Neural cell (in vitro differentiated cells): ENCODE measurements around the gene VPS33B. TPM values are rescaled to one million over a fixed set of nuclear protein-coding genes. Genes with fewer than 3 reads are reported as not detected.

Experiments used
- H2AFZ ChIP-seq: fragments of 200-600, 300-800 bp; sonication (generic), shearing (Covaris generic); 2 replicates; pipeline ENCODE4 v1.6.0; 2014; ENCODE audit warnings: low read depth, mild to moderate bottlenecking, antibody characterized with exemption, low read length, moderate library complexity
- H3F3A ChIP-seq: fragments of 200-600 bp; shearing (Covaris generic); 2 replicates; pipeline ENCODE4 v1.6.1; 2016; ENCODE audit warnings: mild to moderate bottlenecking, moderate library complexity, mixed read lengths, antibody characterized with exemption, low read length; ENCODE audit not compliant: insufficient read depth, poor library complexity, severe bottlenecking
- H3K27ac ChIP-seq: fragments of 200-600, 300-800 bp; sonication (generic), shearing (Covaris generic); 2 replicates; pipeline ENCODE4 v1.5.1; 2014; ENCODE audit warnings: mild to moderate bottlenecking, low read length, moderate library complexity
- H3K27me3 ChIP-seq: fragments of 300-800, 200-600 bp; sonication (generic), shearing (Covaris generic); 2 replicates; pipeline ENCODE4 v1.6.0; 2014; ENCODE audit warnings: mild to moderate bottlenecking, low read depth, low read length, moderate library complexity; ENCODE audit not compliant: insufficient read depth
- H3K36me3 ChIP-seq: fragments of 300-800, 200-600 bp; sonication (generic), shearing (Covaris generic); 2 replicates; pipeline ENCODE4 v1.5.1; 2014; ENCODE audit warnings: mild to moderate bottlenecking, antibody characterized with exemption, low read length, moderate library complexity; ENCODE audit not compliant: insufficient read depth
- H3K4me2 ChIP-seq: fragments of 300-800, 200-600 bp; sonication (generic), shearing (Covaris generic); 2 replicates; pipeline ENCODE4 v1.6.0; 2014; ENCODE audit warnings: mild to moderate bottlenecking, low read length
- H3K4me3 ChIP-seq: fragments of 300-800, 200-600 bp; sonication (generic), shearing (Covaris generic); 2 replicates; pipeline ENCODE4 v1.5.1; 2014; ENCODE audit warnings: mild to moderate bottlenecking, low read length, moderate library complexity
- H3K79me2 ChIP-seq: fragments of 200-600 bp; shearing (Covaris generic); replicated peaks from 2 replicates; pipeline ENCODE4 v1.6.0; 2014; ENCODE audit warnings: mild to moderate bottlenecking, low read length, moderate library complexity; ENCODE audit not compliant: insufficient read depth
- H3K9ac ChIP-seq: fragments of 300-800, 200-600 bp; sonication (generic), shearing (Covaris generic); 2 replicates; pipeline ENCODE4 v1.6.1; 2016; ENCODE audit warnings: mild to moderate bottlenecking, low read length, mixed read lengths
- H3K9me2 ChIP-seq: fragments of 200-600 bp; shearing (Covaris generic); 2 replicates; pipeline ENCODE4 v1.6.1; 2016; ENCODE audit warnings: mild to moderate bottlenecking, low read length, mixed read lengths; ENCODE audit not compliant: insufficient read depth
- H3K9me3 ChIP-seq: fragments of 200-600, 300-800 bp; sonication (generic), shearing (Covaris generic); 2 replicates; pipeline ENCODE4 v1.6.1; 2016; ENCODE audit warnings: mild to moderate bottlenecking, mixed run types, low read length, moderate library complexity, mixed read lengths
- H4K20me1 ChIP-seq: fragments of 200-600 bp; shearing (Covaris generic); 2 replicates; pipeline ENCODE4 v1.6.1; 2016; ENCODE audit warnings: mild to moderate bottlenecking, mixed run types; ENCODE audit not compliant: insufficient read depth
- EP300 ChIP-seq: fragments of 450-650 bp; conservative IDR thresholded peaks from 2 replicates; pipeline ENCODE4 v1.6.1; 2014; ENCODE audit warnings: antibody characterized with exemption, mild to moderate bottlenecking, moderate library complexity; ENCODE audit not compliant: poor library complexity, severe bottlenecking
- MXI1 ChIP-seq: fragments of 450-650 bp; conservative IDR thresholded peaks from 2 replicates; pipeline ENCODE4 v1.6.1; 2014; ENCODE audit warnings: antibody characterized with exemption, mild to moderate bottlenecking; ENCODE audit not compliant: poor library complexity, severe bottlenecking
- POLR2AphosphoS5 ChIP-seq: IDR thresholded peaks from 2 replicates; pipeline ENCODE4 v1.6.1; 2012
- RAD21 ChIP-seq: fragments of 450-650 bp; conservative IDR thresholded peaks from 2 replicates; pipeline ENCODE4 v1.6.1; 2014; ENCODE audit warnings: antibody characterized with exemption, mild to moderate bottlenecking, moderate library complexity
- SMC3 ChIP-seq: fragments of 450-650 bp; conservative IDR thresholded peaks from 2 replicates; pipeline ENCODE4 v1.6.1; 2014; ENCODE audit warnings: antibody characterized with exemption, mild to moderate bottlenecking, moderate library complexity; ENCODE audit not compliant: poor library complexity
- TAF1 ChIP-seq: IDR thresholded peaks from 2 replicates; pipeline ENCODE4 v1.6.1; 2012; ENCODE audit warnings: low read depth
- polyA plus RNA-seq: library from polyadenylated mRNA; depleted of rRNA; stranded (reverse); fragments of >200 nt; gene quantifications from 2 replicates; pipeline ENCODE4 v1.2.3, GENCODE V29; 2014
- TF ChIP-seq, protein P1 (sequence below): fragments of 450-650 bp; IDR thresholded peaks from 2 replicates; pipeline ENCODE4 v1.5.1; 2014; ENCODE audit warnings: antibody characterized with exemption, mild to moderate bottlenecking, moderate library complexity; ENCODE audit not compliant: poor library complexity, severe bottlenecking
- TF ChIP-seq, protein P2 (sequence below): IDR thresholded peaks from 2 replicates; pipeline ENCODE4 v1.6.1; 2012; ENCODE audit warnings: borderline replicate concordance

Gene VPS33B
- polyA plus RNA-seq, 1 donor from 2014 or later: 54.9 TPM

DNA sequence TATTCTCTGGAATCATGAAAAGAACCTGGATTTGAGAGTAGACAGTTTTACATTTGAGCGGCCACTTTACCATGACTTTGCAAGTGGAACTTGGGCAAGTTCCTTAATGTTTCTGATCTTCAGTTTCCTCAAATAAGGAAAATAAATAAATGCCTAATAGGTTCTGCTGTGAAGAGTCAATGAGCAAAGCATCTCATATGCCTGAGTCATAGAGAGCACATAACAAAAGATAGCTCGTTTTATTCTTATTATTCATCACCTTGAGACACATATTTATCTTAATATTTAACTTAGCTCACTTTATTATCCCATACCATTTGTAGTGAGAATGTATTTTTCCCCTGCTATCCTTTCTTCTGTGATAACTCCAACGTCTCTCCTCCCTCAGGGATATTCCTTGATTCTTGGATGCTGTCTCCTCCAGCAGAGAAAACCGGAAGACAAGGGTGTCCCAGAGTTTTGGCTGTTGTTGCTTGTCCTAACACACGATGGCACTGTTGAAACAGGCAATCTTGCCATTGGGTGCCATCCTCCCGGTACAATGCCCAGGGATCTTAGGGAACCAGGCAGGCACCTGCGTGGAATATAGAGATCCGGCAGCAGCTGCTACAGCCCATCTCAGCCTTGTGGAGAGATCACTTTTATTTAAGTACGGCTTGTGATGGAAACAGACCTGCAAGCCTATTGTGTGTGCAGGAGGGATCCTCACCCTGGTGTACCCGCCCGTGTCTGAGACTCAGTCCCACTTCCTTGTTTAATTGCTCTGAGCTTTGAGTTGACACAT is 33.3 kb upstream of the VPS33B start:
- no peak overlapping the region for H3K4me3 ChIP-seq
- no peaks in the 10 kb centered on the region for H3K79me2 ChIP-seq
- H3K9me3 ChIP-seq: no peaks in the 10 kb centered on the region
- H3K9me2 ChIP-seq: no peaks in the 10 kb centered on the region
- TF ChIP-seq RAD21: peak; percentile 92
- TF ChIP-seq, protein P1, sequence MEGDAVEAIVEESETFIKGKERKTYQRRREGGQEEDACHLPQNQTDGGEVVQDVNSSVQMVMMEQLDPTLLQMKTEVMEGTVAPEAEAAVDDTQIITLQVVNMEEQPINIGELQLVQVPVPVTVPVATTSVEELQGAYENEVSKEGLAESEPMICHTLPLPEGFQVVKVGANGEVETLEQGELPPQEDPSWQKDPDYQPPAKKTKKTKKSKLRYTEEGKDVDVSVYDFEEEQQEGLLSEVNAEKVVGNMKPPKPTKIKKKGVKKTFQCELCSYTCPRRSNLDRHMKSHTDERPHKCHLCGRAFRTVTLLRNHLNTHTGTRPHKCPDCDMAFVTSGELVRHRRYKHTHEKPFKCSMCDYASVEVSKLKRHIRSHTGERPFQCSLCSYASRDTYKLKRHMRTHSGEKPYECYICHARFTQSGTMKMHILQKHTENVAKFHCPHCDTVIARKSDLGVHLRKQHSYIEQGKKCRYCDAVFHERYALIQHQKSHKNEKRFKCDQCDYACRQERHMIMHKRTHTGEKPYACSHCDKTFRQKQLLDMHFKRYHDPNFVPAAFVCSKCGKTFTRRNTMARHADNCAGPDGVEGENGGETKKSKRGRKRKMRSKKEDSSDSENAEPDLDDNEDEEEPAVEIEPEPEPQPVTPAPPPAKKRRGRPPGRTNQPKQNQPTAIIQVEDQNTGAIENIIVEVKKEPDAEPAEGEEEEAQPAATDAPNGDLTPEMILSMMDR: peak; percentile 88
- no peak for TF ChIP-seq POLR2AphosphoS5
- TF ChIP-seq SMC3: peak; percentile 96
- TF ChIP-seq, protein P2, sequence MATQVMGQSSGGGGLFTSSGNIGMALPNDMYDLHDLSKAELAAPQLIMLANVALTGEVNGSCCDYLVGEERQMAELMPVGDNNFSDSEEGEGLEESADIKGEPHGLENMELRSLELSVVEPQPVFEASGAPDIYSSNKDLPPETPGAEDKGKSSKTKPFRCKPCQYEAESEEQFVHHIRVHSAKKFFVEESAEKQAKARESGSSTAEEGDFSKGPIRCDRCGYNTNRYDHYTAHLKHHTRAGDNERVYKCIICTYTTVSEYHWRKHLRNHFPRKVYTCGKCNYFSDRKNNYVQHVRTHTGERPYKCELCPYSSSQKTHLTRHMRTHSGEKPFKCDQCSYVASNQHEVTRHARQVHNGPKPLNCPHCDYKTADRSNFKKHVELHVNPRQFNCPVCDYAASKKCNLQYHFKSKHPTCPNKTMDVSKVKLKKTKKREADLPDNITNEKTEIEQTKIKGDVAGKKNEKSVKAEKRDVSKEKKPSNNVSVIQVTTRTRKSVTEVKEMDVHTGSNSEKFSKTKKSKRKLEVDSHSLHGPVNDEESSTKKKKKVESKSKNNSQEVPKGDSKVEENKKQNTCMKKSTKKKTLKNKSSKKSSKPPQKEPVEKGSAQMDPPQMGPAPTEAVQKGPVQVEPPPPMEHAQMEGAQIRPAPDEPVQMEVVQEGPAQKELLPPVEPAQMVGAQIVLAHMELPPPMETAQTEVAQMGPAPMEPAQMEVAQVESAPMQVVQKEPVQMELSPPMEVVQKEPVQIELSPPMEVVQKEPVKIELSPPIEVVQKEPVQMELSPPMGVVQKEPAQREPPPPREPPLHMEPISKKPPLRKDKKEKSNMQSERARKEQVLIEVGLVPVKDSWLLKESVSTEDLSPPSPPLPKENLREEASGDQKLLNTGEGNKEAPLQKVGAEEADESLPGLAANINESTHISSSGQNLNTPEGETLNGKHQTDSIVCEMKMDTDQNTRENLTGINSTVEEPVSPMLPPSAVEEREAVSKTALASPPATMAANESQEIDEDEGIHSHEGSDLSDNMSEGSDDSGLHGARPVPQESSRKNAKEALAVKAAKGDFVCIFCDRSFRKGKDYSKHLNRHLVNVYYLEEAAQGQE: no peak
- H3K27ac ChIP-seq: no peak overlapping the region
- H3K9ac ChIP-seq: no peak overlapping the region
- H2AFZ ChIP-seq: no peak overlapping the region
- no peaks in the 10 kb centered on the region for H3K27me3 ChIP-seq
- H3F3A ChIP-seq: no peaks in the 10 kb centered on the region
- no peak overlapping the region for H3K4me2 ChIP-seq
- H3K36me3 ChIP-seq: no peaks in the 10 kb centered on the region
- H4K20me1 ChIP-seq: no peaks in the 10 kb centered on the region

- no peak overlapping the region for H3K27ac ChIP-seq
- no peaks in the 10 kb centered on the region for H3K27me3 ChIP-seq
- no peaks in the 10 kb centered on the region for H4K20me1 ChIP-seq
- no peak overlapping the region for H3K4me2 ChIP-seq
- no peaks in the 10 kb centered on the region for H3F3A ChIP-seq
- H2AFZ ChIP-seq: no peak overlapping the region
- H3K79me2 ChIP-seq: no peaks in the 10 kb centered on the region
- H3K9me3 ChIP-seq: no peaks in the 10 kb centered on the region
- H3K4me3 ChIP-seq: no peak overlapping the region
- no peak for TF ChIP-seq EP300
- TF ChIP-seq TAF1: no peak
- TF ChIP-seq MXI1: no peak
- TF ChIP-seq, protein P2: no peak
- TF ChIP-seq, protein P1: no peak
- no peak overlapping the region for H3K9ac ChIP-seq
- H3K36me3 ChIP-seq: no peaks in the 10 kb centered on the region
- no peaks in the 10 kb centered on the region for H3K9me2 ChIP-seq
Observed at GRCh38 chr15:91054816-91055215, 32.4 kb upstream of the VPS33B start.
